ENCODE results near the gene MBNL1. TPM values are rescaled to one million over a fixed set of nuclear protein-coding genes. Genes with fewer than 3 reads are reported as not detected.
A peak's percentile ranks its signal among the peaks of the same experiment; 100 is the strongest.

The MBNL1 gene
- total RNA-seq, 6 experiments from 2014 or later: 49.9 to 89.6 (median 63.2) TPM

GRCh38 chr3:152236716-152237115 lies 32.0 kb upstream of the MBNL1 start:
- no peak for ATAC-seq
- intact Hi-C loops (cut with DNase I): no loop called here
- TF ChIP-seq CTCF (IDR thresholded peaks at IDR 0.05): no peak
- no peak for TF ChIP-seq POLR2A (IDR thresholded peaks at IDR 0.05)

GRCh38 chr3:152241142-152242017 lies 27.3 kb upstream of the MBNL1 start:
- no peak for DNase-seq
- no peaks in the 10 kb centered on the region for H3K27me3 ChIP-seq
- intact Hi-C loops (cut with DNase I): no loop called here
- no peak overlapping the region for H3K4me3 ChIP-seq
- no peak overlapping the region for H3K27ac ChIP-seq
- ATAC-seq: no peak
- H3K9me3 ChIP-seq: no peaks in the 10 kb centered on the region
- TF ChIP-seq CTCF (IDR thresholded peaks at IDR 0.05) (no peak), POLR2A (IDR thresholded peaks at IDR 0.05) (no peak)
- H3K4me1 ChIP-seq: peaks cover 0 to 12% (median 0%) of the 10 kb centered on the region in 4 donors
- no peaks in the 10 kb centered on the region for H3K36me3 ChIP-seq
- WGBS (ENCODE audit: insufficient coverage, low coverage, low lambda C conversion rate, missing lambda C conversion rate): 54% methylated on average over 2 of the region's 2 CpGs

More at GRCh38 chr3:152236716-152237115, 32.0 kb upstream of the MBNL1 start:
- no peaks in the 10 kb centered on the region for H3K4me1 ChIP-seq
- no peak overlapping the region for H3K4me3 ChIP-seq
- no peaks in the 10 kb centered on the region for H3K27me3 ChIP-seq
- no peaks in the 10 kb centered on the region for H3K36me3 ChIP-seq
- no peak for DNase-seq
- H3K9me3 ChIP-seq: no peaks in the 10 kb centered on the region
- H3K27ac ChIP-seq: no peak overlapping the region

GRCh38 chr3:152243301-152243711 lies 25.4 kb upstream of the MBNL1 start:
- H3K27ac ChIP-seq: peak overlapping the region in 1 of 3 donors; percentile 60
- H3K27me3 ChIP-seq: no peaks in the 10 kb centered on the region
- TF ChIP-seq POLR2A (IDR thresholded peaks at IDR 0.05) (no peak), CTCF (IDR thresholded peaks at IDR 0.05) (no peak)
- H3K9me3 ChIP-seq: no peaks in the 10 kb centered on the region
- intact Hi-C loops (cut with DNase I): no loop called here
- ATAC-seq (peak; percentile 7 to 46 (median 25)), DNase-seq (no peak)
- H3K4me3 ChIP-seq: no peak overlapping the region
- WGBS (ENCODE audit: insufficient coverage, low coverage, low lambda C conversion rate, missing lambda C conversion rate): 38% methylated on average over 1 of the region's 1 CpG
- H3K4me1 ChIP-seq: peaks cover 0 to 12% (median 0%) of the 10 kb centered on the region in 4 donors
- H3K36me3 ChIP-seq: no peaks in the 10 kb centered on the region

- TF ChIP-seq POLR2A (IDR thresholded peaks at IDR 0.05) (no peak), CTCF (IDR thresholded peaks at IDR 0.05) (no peak)
- Histone ChIP-seq H3K4me3 (peak overlapping the region in 1 of 3 donors; percentile 2), H3K27me3 (no peaks in the 10 kb centered on the region), H3K9me3 (no peaks in the 10 kb centered on the region), H3K36me3 (no peaks in the 10 kb centered on the region), H3K4me1 (peaks cover 0 to 12% (median 0%) of the 10 kb centered on the region in 4 donors), H3K27ac (peak overlapping the region in 1 of 3 donors; percentile 30)
- WGBS (ENCODE audit: insufficient coverage, low coverage, low lambda C conversion rate, missing lambda C conversion rate): 70% methylated on average over 10 of the region's 10 CpGs
- intact Hi-C loops (cut with DNase I): no loop called here
- ATAC-seq (peak in 2 of 4 donors; percentile 23 to 28), DNase-seq (no peak)
Observed at GRCh38 chr3:152243721-152244516, 24.8 kb upstream of the MBNL1 start.
